ENCODE results near the gene ANXA6. TPM values are rescaled to one million over a fixed set of nuclear protein-coding genes. Genes with fewer than 3 reads are reported as not detected.

Gene ANXA6
- total and polyA plus RNA-seq, 2 of the 4 experiments (the other 2 are of a cell fraction) = 355 to 610 TPM

- no peaks in the 10 kb centered on the region for H3K9me1 ChIP-seq (ENCODE audit: insufficient read depth, low read length)
- dilution Hi-C loops (cut with HindIII; ENCODE audit: low sequenced_read_pairs, unreplicated experiment) = no loop called here
- WGBS, 2 experiments (ENCODE audit: extremely low coverage in 2 of 2, insufficient read length in 1 of 2) = 86% methylated on average over 1 of the region's 5 CpGs; no CpG with 5 or more reads in 1 of the 2 experiments
- no peak overlapping the region for H2AFZ ChIP-seq (replicated peaks; ENCODE audit: low read length, poor library complexity)
- no peak overlapping the region for H3K18ac ChIP-seq (ENCODE audit: low read depth, low read length)
- DNase-seq = no peak
- no peaks in the 10 kb centered on the region for H3K9me3 ChIP-seq (ENCODE audit: control insufficient read depth, insufficient read depth, low read length)
- intact Hi-C loops (cut with micrococcal nuclease) = no loop called here
- H2AK9ac ChIP-seq (replicated peaks; ENCODE audit: low read depth, low read length, poor library complexity) = no peak overlapping the region
- H3K4me1 ChIP-seq (ENCODE audit: control insufficient read depth, insufficient read depth, low read length) = no peaks in the 10 kb centered on the region
- ATAC-seq (ENCODE audit: low read depth) = no peak
- no peaks in the 10 kb centered on the region for H4K20me1 ChIP-seq (ENCODE audit: insufficient read depth, low read length)
- H3K4me2 ChIP-seq (ENCODE audit: low read depth, low read length) = no peak overlapping the region
- H2BK120ac ChIP-seq (ENCODE audit: low read depth, low read length) = no peak overlapping the region
- no peak overlapping the region for H2BK15ac ChIP-seq (ENCODE audit: low read depth, low read length)
- no TSS peak for BruUV-seq (replicated peaks)
- H2BK5ac ChIP-seq (ENCODE audit: low read depth, low read length, poor library complexity, severe bottlenecking) = no peak overlapping the region
- H3K14ac ChIP-seq (replicated peaks; ENCODE audit: low read depth, low read length) = no peak overlapping the region
- no peak overlapping the region for H3K4ac ChIP-seq (ENCODE audit: low read depth, low read length)
- no peak overlapping the region for H3K4me3 ChIP-seq (ENCODE audit: insufficient read depth, low read depth, low read length)
- no peak overlapping the region for H3K56ac ChIP-seq (ENCODE audit: extremely low read depth, insufficient read depth, low read length)
- no peak overlapping the region for H2BK20ac ChIP-seq (ENCODE audit: low read depth, low read length)
- TF ChIP-seq CHD1 (IDR thresholded peaks at IDR 0.05; ENCODE audit: low read depth, low read length) (no peak), RFX5 (IDR thresholded peaks at IDR 0.05; ENCODE audit: low read depth, low read length) (no peak), POLR2A (IDR thresholded peaks at IDR 0.05; ENCODE audit: low read depth, low read length) (no peak), RAD21 (IDR thresholded peaks at IDR 0.05; ENCODE audit: low read length) (no peak), CTCF (conservative IDR thresholded peaks at IDR 0.05; ENCODE audit: low read depth, low read length) (no peak), MAZ (IDR thresholded peaks at IDR 0.05; ENCODE audit: borderline replicate concordance, low read depth, low read length) (no peak), RCOR1 (IDR thresholded peaks at IDR 0.05; ENCODE audit: insufficient replicate concordance, low read length) (no peak), ELK1 (IDR thresholded peaks at IDR 0.05; ENCODE audit: borderline replicate concordance, low read depth, low read length) (no peak)
- H3K9ac ChIP-seq (ENCODE audit: low read depth, low read length) = no peak overlapping the region
- ChIA-PET POLR2A (ENCODE audit: unreplicated experiment) (no interaction called here), CTCF (no interaction called here)
- no peak overlapping the region for H4K5ac ChIP-seq (ENCODE audit: low read depth, low read length)
- H3K27ac ChIP-seq (ENCODE audit: insufficient read depth, low read length) = no peak overlapping the region
- no peak overlapping the region for H3K23ac ChIP-seq (ENCODE audit: low read depth, low read length)
- H3K36me3 ChIP-seq (ENCODE audit: control insufficient read depth, insufficient read depth, low read length) = no peaks in the 10 kb centered on the region
- in situ Hi-C loops (cut with MboI; ENCODE audit: low sequenced_read_pairs) = no loop called here
- no peak overlapping the region for H4K8ac ChIP-seq (ENCODE audit: low read depth in 2 of 2, low read length in 2 of 2)
- peaks cover 16% of the 10 kb centered on the region for H3K27me3 ChIP-seq (ENCODE audit: control insufficient read depth, insufficient read depth, low read length)
- H4K91ac ChIP-seq (ENCODE audit: insufficient read depth, low read depth, low read length) = no peak overlapping the region
- H3K79me1 ChIP-seq (ENCODE audit: low read depth in 1 of 2, low read length in 2 of 2) = no peaks in the 10 kb centered on the region
- H2AK5ac ChIP-seq (ENCODE audit: low read depth, low read length) = no peak overlapping the region
Observed at GRCh38 chr5:151178777-151179488, 21.4 kb upstream of the ANXA6 start.

Measured in IMR-90 (cell line).